HG02973 (cell line): Measurements from ENCODE around the gene PCDHGA1.
A peak's percentile ranks its signal among the peaks of the same experiment; 100 is the strongest.
"Not testable (repeated sequence)": the region's sequence is repeated elsewhere in the genome, so short reads cannot be mapped to it uniquely, and the experiment has no call there.

Experiments used
- ATAC-seq: cut with Tn5 transposase; IDR thresholded peaks from one replicate; pipeline ENCODE4 v1.9.1; 2021; ENCODE audit warnings: moderate library complexity; ENCODE audit not compliant: unreplicated experiment

The PCDHGA1 gene

DNA sequence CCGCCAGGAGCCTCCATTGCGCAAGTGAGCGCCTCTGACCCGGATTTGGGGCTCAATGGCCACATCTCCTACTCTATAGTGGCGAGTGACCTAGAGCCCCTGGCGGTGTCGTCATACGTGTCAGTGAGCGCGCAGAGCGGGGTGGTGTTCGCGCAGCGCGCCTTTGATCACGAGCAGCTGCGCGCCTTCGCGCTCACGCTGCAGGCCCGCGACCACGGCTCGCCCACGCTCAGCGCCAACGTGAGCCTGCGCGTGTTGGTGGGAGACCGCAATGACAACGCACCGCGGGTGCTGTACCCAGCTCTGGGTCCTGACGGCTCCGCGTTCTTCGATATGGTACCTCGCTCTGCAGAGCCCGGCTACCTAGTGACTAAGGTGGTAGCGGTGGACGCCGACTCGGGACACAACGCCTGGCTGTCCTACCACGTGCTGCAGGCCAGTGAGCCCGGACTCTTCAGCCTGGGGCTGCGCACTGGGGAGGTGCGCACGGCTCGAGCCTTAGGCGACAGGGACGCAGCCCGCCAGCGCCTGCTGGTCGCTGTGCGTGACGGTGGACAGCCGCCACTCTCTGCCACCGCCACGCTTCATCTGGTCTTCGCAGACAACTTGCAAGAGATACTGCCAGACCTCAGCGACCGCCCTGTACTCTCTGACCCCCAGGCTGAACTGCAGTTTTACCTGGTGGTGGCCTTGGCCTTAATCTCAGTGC is 79.4 kb downstream of the PCDHGA1 start:
- no peak for ATAC-seq

GRCh38 chr5:141411575-141411974 is 81.3 kb downstream of the PCDHGA1 start:
- no peak for ATAC-seq

DNA sequence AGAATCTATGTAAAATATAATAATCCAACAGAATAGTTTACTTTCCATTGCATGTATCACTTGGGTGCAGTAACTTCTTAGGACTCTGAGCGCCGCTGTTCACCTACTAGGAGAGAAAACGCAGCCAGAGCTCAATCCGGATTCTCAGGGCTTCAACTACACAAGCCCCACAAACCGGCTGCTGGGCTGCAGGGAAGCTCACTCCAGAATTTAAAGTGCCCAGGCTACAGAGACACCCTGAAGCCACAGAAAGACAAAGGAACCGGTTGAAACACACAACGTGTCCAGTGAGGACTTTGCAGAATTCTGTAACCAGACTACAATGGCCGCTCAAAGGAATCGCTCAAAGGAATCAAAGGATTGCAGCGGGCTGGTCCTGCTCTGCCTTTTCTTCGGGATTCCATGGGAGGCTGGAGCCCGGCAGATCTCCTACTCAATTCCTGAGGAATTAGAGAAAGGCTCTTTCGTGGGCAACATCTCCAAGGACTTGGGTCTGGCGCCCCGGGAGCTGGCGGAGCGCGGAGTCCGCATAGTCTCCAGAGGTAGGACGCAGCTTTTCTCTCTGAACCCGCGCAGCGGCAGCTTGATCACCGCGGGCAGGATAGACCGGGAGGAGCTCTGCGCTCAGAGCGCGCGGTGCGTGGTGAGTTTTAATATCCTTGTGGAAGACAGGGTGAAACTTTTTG is 82.7 kb downstream of the PCDHGA1 start, which contains the start of gene PCDHGA10:
TSS of gene PCDHGA10 (plus strand) at position 134 of the 686 bp plus-strand sequence. CDS start at position 323, 189 bp downstream.
- ATAC-seq = peak; percentile 62

GRCh38 chr5:141413540-141414069 is 83.3 kb downstream of the PCDHGA1 start:
- ATAC-seq = no peak

- not testable (repeated sequence) for ATAC-seq
Measured at GRCh38 chr5:141414548-141415274, 84.4 kb downstream of the PCDHGA1 start.

DNA sequence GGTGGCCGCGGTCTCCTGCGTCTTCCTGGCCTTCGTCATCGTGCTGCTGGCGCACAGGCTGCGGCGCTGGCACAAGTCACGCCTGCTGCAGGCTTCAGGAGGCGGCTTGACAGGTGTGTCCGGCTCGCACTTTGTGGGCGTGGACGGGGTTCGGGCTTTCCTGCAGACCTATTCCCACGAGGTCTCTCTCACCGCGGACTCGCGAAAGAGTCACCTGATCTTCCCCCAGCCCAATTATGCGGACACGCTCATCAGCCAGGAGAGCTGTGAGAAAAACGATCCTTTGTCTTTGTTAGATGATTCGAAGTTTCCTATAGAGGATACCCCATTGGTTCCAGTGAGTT is 84.9 kb downstream of the PCDHGA1 start:
- ATAC-seq = not testable (repeated sequence)

GRCh38 chr5:141417494-141418172 is 87.3 kb downstream of the PCDHGA1 start, which contains the start of gene PCDHGB7:
Gene PCDHGB7 (plus strand): TSS chr5:141417677. CDS start chr5:141417860, 183 bp downstream.
- peak; percentile 89 for ATAC-seq

GRCh38 chr5:141419074-141419880 is 89.0 kb downstream of the PCDHGA1 start:
- no peak for ATAC-seq

GRCh38 chr5:141420855-141421488 is 90.7 kb downstream of the PCDHGA1 start, which contains the start of gene PCDHGA11:
Gene PCDHGA11 (plus strand): TSS chr5:141421051. CDS start chr5:141421228, 177 bp downstream.
- no peak for ATAC-seq

DNA sequence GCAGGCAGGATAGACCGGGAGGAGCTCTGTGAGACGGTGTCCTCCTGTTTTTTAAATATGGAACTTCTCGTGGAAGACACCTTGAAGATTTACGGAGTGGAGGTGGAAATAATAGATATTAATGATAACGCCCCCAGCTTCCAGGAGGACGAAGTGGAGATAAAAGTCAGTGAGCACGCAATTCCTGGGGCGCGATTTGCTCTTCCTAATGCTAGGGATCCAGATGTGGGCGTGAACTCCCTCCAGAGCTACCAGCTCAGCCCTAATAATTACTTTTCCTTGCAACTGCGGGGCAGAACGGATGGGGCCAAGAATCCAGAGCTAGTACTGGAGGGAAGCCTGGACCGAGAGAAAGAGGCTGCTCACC is 91.2 kb downstream of the PCDHGA1 start:
- ATAC-seq = no peak

DNA sequence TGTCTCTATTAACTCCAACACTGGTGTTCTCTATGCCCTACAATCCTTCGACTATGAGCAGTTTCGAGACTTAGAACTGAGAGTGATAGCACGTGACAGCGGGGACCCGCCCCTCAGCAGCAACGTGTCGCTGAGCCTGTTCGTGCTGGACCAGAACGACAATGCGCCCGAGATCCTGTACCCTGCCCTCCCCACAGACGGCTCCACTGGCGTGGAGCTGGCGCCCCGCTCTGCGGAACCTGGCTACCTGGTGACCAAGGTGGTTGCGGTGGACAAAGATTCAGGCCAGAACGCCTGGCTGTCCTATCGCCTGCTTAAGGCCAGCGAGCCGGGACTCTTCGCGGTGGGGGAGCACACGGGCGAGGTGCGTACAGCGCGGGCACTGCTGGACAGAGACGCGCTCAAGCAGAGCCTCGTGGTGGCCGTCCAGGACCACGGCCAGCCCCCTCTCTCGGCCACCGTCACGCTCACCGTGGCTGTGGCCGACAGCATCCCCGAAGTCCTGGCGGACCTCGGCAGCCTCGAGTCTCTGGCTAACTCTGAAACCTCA is 92.5 kb downstream of the PCDHGA1 start:
- ATAC-seq = no peak

- ATAC-seq = no peak
Measured at GRCh38 chr5:141427783-141428426, 97.6 kb downstream of the PCDHGA1 start.

- peak; percentile 86 for ATAC-seq
Measured at GRCh38 chr5:141430332-141431113, 100.2 kb downstream of the PCDHGA1 start, which contains the start of gene PCDHGA12. Gene PCDHGA12 (plus strand): TSS chr5:141430507. CDS start chr5:141430760, 253 bp downstream.

GRCh38 chr5:141431286-141431685 is 101.0 kb downstream of the PCDHGA1 start:
- peak; percentile 48 for ATAC-seq

DNA sequence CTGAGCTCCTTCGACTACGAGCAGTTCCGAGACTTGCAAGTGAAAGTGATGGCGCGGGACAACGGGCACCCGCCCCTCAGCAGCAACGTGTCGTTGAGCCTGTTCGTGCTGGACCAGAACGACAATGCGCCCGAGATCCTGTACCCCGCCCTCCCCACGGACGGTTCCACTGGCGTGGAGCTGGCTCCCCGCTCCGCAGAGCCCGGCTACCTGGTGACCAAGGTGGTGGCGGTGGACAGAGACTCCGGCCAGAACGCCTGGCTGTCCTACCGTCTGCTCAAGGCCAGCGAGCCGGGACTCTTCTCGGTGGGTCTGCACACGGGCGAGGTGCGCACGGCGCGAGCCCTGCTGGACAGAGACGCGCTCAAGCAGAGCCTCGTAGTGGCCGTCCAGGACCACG is 102.0 kb downstream of the PCDHGA1 start:
- not testable (repeated sequence) for ATAC-seq

- not testable (repeated sequence) for ATAC-seq
Measured at GRCh38 chr5:141432726-141433125, 102.4 kb downstream of the PCDHGA1 start.

DNA sequence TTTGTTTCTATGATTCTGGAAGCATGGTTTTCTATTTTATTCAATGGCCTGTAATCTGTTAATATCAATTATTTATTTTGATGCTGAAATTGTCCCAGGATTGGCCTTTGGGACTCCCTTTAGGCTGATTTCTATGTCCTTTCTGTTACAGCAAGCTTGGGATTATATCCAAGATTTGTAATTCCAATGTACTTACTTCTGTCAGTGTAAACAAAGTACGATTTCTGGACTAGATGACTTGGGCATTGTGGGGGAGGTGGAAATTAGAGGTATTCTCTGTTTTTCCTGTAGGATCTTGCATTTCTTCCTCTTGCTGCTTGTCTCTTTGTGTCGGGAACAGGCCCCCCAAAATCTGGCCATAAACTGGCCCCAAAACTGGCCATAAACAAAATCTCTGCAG is 103.7 kb downstream of the PCDHGA1 start:
- no peak for ATAC-seq

DNA sequence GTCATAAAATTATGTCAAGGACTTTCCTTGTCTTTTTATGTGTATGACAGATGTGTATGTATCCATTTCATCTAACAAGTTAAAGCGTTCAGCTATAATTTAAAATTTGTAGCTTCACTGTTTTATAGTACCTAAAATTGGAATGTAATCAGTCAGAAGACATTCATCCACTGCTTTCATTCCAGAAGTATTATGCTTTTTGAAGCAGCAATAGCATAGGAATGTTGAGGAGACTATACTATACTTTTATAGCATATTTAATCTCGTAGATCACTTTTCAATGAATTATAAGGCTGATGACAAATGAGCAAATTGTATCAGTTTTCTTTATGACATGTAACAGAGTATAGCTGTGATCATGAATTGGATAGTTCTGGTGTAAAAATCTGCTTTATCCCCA is 106.9 kb downstream of the PCDHGA1 start:
- no peak for ATAC-seq
